ENCODE data around the gene CDHR5.

Gene CDHR5

DNA sequence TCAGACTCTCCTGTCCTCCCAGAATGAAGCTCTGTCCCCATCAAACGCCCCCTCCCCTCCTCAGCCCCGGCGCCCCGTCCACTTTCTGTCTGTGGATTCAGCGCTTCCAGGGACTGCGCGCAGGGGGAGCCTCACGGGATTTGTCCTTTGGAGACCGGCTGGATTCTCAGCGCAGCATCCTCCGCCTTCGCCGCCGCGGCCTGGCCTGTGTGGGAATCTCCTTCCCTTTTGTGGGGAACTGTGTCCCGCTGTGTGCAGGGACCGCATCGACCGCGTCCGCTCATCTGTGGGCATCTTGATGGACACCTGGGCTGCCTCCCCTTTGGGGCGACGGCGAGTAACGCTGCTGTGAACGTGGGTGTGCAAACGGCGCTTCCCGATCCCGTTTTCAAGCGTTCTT is 3.3 kb upstream of the CDHR5 start:
- TF ChIP-seq, protein P1, sequence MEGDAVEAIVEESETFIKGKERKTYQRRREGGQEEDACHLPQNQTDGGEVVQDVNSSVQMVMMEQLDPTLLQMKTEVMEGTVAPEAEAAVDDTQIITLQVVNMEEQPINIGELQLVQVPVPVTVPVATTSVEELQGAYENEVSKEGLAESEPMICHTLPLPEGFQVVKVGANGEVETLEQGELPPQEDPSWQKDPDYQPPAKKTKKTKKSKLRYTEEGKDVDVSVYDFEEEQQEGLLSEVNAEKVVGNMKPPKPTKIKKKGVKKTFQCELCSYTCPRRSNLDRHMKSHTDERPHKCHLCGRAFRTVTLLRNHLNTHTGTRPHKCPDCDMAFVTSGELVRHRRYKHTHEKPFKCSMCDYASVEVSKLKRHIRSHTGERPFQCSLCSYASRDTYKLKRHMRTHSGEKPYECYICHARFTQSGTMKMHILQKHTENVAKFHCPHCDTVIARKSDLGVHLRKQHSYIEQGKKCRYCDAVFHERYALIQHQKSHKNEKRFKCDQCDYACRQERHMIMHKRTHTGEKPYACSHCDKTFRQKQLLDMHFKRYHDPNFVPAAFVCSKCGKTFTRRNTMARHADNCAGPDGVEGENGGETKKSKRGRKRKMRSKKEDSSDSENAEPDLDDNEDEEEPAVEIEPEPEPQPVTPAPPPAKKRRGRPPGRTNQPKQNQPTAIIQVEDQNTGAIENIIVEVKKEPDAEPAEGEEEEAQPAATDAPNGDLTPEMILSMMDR (IDR thresholded peaks at IDR 0.05; ENCODE audit: low read depth, low read length, missing control alignments): no peak
- no peak for DNase-seq (ENCODE audit: extremely low read depth, low read depth)
- no peak overlapping the region for H3K4me3 ChIP-seq (replicated peaks; ENCODE audit: low read depth, low read length)

DNA sequence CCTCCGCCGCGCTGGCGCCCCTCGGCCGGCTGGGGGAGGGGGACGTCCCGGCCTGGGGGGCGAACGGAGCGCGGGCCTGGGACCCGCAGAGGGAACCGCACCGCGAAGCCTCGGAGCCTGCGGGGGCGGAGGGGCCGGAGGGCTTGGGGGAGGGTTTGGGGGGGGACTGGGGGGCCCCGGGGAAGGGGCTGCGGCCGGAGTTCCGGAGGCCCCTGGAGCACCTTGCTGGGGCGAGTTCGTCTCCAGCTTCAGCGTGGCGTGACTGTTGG is 2.5 kb upstream of the CDHR5 start:
- no peak for DNase-seq (ENCODE audit: extremely low read depth, low read depth)
- TF ChIP-seq, protein P1 (IDR thresholded peaks at IDR 0.05; ENCODE audit: low read depth, low read length, missing control alignments): no peak
- H3K4me3 ChIP-seq (replicated peaks; ENCODE audit: low read depth, low read length): no peak overlapping the region

DNA sequence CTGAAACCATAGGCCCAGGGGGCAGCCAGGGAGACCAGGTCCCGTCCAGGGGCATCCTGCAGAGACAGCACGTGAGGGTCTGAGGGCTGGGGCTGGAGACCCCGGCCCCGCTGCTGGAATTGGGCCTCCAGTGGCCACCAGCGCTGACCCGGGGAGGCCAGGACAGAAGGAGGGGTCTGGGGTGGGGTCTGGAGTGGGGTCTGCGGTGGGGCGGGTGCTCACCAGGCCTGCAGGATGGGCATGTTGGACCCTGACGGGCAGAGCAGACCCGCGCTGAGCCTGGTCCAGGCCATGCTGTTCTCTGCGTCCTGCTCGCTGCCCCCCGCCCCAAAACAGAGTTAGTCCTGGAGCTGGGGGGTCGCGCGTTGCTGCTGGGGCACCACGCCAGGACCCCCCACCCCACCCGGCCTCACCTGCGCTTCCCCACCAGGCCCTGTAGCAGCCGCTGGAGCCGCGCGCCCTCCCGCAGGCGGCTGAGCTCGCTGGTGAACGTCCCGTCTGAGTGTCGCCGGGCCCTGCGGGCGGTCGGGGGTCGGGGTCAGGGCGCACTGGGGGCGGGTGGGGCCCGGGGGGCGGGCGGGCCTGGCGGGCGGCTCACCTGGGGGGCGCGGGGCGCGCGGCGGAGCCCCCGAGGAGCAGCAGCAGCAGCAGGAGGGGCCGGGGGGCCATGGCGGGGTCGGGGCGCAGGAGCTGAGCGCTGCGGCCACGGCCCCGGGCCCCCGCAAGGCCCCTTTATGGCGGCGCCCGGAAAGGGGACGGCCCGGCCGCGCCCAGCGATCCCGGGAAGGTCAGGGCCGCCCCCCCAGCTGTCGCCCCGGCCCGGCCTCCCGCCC is 1.9 kb upstream of the CDHR5 start, which contains the start of gene SCT:
Gene SCT (minus strand): TSS at position 707 of the 833 bp plus-strand sequence. CDS start 38 bp downstream, at position 669.
- TF ChIP-seq, protein P1 (IDR thresholded peaks at IDR 0.05; ENCODE audit: low read depth, low read length, missing control alignments): no peak
- H3K4me3 ChIP-seq (replicated peaks; ENCODE audit: low read depth, low read length): no peak within 1 kb of the TSS
- DNase-seq (ENCODE audit: extremely low read depth, low read depth): no peak

DNA sequence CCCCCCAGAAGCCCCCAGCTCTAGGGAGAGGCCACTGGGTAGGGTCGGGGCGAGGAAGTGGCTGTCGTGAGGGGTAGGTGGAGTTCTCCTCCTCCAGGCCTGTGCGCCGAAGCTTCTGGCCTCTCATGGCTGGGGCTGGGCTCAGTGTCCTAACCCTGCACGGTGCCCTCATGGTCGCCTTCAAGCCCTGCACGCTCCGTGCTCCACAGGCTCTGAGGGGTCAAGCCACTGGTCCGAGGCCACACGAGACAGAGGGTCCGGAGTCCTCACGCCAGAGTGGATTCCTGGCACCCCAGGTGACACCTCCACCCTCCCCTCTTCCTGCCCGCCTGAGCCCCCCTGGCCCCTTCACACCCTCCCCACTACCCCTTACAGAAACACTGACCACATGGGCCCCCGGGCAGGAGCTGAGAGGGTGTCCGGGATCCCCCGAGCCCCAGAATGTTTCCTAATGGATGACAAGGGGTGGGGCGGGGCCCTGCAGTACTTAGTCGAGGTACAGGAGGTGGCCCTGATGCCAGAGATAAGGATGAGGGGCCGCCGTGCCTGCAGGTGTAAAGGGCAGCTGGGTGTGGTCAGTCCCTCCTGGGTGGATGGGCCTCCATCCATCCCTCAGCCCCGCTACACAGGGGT is 997 bp upstream of the CDHR5 start:
- DNase-seq (ENCODE audit: extremely low read depth, low read depth): no peak
- no peak overlapping the region for H3K4me3 ChIP-seq (replicated peaks; ENCODE audit: low read depth, low read length)
- TF ChIP-seq, protein P1 (IDR thresholded peaks at IDR 0.05; ENCODE audit: low read depth, low read length, missing control alignments): no peak

DNA sequence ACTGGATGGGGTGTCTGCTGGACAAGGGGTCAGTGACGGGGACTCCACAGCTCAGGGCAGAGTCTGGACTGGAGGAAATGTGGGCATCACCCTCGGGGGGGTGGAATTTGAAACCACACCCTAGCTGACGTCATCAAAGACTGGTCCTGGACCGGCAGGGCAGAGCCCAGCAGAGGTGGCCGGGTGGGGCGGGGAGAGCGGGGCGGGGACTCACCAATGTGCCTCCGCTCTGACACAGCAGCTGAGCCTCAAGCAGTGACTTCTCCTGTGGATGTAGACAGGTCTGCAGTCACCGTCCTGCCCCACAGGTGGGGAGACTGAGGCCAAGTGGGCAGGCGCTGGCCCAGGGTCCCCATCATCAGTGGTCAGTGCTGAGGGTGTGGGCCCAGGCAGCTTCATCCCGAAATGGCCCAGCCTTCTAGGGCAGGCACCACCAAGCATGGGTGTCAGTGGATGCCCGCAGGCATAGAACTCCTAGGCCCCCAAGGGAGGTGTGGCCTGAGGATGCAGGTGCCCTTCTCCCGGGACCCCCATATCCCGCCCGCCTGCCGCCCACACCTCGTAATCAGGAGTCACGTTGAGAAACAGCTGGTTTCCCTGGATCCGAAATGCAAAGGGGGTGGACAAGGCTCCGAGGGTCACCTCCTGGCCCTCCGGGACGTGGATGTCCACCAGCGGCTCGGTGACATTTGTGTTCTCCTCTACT is 603 bp downstream of the CDHR5 start:
- TF ChIP-seq, protein P1 (IDR thresholded peaks at IDR 0.05; ENCODE audit: low read depth, low read length, missing control alignments): no peak
- DNase-seq (ENCODE audit: extremely low read depth, low read depth): no peak
- H3K4me3 ChIP-seq (replicated peaks; ENCODE audit: low read depth, low read length): no peak overlapping the region

DNA sequence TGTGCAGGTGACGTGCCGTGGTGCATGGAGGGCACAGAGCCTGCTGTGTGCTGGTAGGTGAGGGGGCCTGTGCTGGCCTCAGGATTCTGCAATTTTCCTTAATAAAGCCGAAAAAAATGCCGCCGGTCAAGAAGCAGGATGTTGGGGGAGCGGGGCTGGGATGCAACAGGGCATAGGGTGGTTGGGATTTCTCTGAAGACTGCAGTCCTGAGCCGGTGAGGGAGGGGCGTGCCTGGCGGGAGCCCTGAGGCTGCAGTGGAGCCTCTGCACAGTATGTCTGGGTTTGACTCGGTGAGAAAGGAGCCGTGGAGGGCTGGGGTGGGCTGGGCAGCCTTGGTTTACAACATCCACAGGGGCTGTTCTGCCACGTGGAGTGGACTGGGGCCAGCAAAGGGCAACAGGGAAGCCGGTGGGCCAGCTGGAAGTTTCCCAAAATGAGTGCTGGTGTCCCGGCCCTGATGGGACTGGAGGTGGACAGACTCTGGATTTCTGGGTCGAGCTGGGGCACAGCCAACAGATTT is 1.3 kb downstream of the CDHR5 start:
- H3K4me3 ChIP-seq (replicated peaks; ENCODE audit: low read depth, low read length): no peak overlapping the region
- TF ChIP-seq, protein P1 (IDR thresholded peaks at IDR 0.05; ENCODE audit: low read depth, low read length, missing control alignments): no peak
- no peak for DNase-seq (ENCODE audit: extremely low read depth, low read depth)
